A549 (cell line): ENCODE data around the gene SETBP1. TPM values are rescaled to one million over a fixed set of nuclear protein-coding genes. Genes with fewer than 3 reads are reported as not detected.
A peak's percentile ranks its signal among the peaks of the same experiment; 100 is the strongest.

Experiments used
- ATAC-seq, 2 experiments: fragments of 200-7000 bp in 1 of 2; fragments of >200 bp in 1 of 2; cut with Nextera tagmentation in 1 of 2; cut with Tn5 transposase in 1 of 2; 3 replicates each; pipeline versions ENCODE4 v1.8.0 to v1.9.1; 2018 to 2020; ENCODE audit warnings: mild to moderate bottlenecking in 1 of 2, moderate library complexity in 1 of 2
- CTCF ChIA-PET: fragments of 300-600 bp; sonication (Branson Sonifier 250); formaldehyde crosslinking; extraction: SDS; loops from one replicate; lab custom pipeline; 2021; ENCODE audit warnings: antibody characterized with exemption, inconsistent platforms; lab: Yijun Ruan, JAX
- POLR2A ChIA-PET: fragments of 350-600 bp; formaldehyde crosslinking; extraction: SDS; loops from one replicate; lab custom pipeline; 2021; ENCODE audit warnings: antibody characterized with exemption, inconsistent platforms; lab: Yijun Ruan, JAX
- DNase-seq, 2 experiments: peaks; one replicate each; pipeline versions ENCODE4 v3.0.0 to v3.0.0-alpha.2; 2011 to 2016; ENCODE audit warnings: low read depth in 1 of 2, low spot score in 1 of 2
- FAIRE-seq: peaks from 2 replicates; lab custom pipeline; 2011; peaks lifted over from hg19 to GRCh38; lab: Jason Lieb, UNC
- H3K27ac ChIP-seq, 2 experiments: fragments of >200 bp; sonication (Bioruptor Twin); formaldehyde crosslinking; 3 replicates each; pipeline ENCODE4 v1.5.1; 2016 to 2017
- H3K4me1 ChIP-seq: fragments of >200 bp; sonication (Bioruptor Twin); formaldehyde crosslinking; 3 replicates; pipeline ENCODE4 v1.6.1; 2016
- H3K4me2 ChIP-seq: fragments of >200 bp; sonication (Bioruptor Twin); formaldehyde crosslinking; 3 replicates; pipeline ENCODE4 v1.6.1; 2016
- H3K4me3 ChIP-seq: fragments of >200 bp; sonication (Bioruptor Twin); formaldehyde crosslinking; 3 replicates; pipeline ENCODE4 v1.5.1; 2016
- H3K9me3 ChIP-seq: fragments of >200 bp; sonication (Bioruptor Twin); formaldehyde crosslinking; 3 replicates; pipeline ENCODE4 v1.6.1; 2016
- EP300 ChIP-seq, 2 experiments: fragments of >200 bp; sonication (Bioruptor Twin); formaldehyde crosslinking; IDR thresholded peaks; 2 replicates in 1 of 2; 3 replicates in 1 of 2; pipeline ENCODE4 v1.6.1; 2016 to 2017
- GATA3 ChIP-seq: IDR thresholded peaks from 2 replicates; pipeline ENCODE4 v1.6.1; 2012; ENCODE audit warnings: borderline replicate concordance
- HEYL ChIP-seq: fragments of 250-450 bp; sonication (Bioruptor Pico); IDR thresholded peaks from 2 replicates; pipeline ENCODE4 v1.8.0; 2021; ENCODE audit warnings: mild to moderate bottlenecking, moderate library complexity
- HOXB5 ChIP-seq: fragments of 250-450 bp; sonication (Bioruptor Pico); IDR thresholded peaks from 2 replicates; pipeline ENCODE4 v1.5.0; 2020; ENCODE audit warnings: mild to moderate bottlenecking, moderate library complexity
- MAFK ChIP-seq: fragments of 450-650 bp; IDR thresholded peaks from 2 replicates; pipeline ENCODE4 v1.6.1; 2014; ENCODE audit not compliant: partially characterized antibody
- MAX ChIP-seq: IDR thresholded peaks from 2 replicates; pipeline ENCODE4 v1.6.1; 2012
- PBX3 ChIP-seq: IDR thresholded peaks from 2 replicates; pipeline ENCODE4 v1.6.1; 2012
- POLR2A ChIP-seq: IDR thresholded peaks from 2 replicates; pipeline ENCODE4 v1.6.1; 2012; ENCODE audit warnings: mild to moderate bottlenecking, low read length
- POLR2AphosphoS2 ChIP-seq: conservative IDR thresholded peaks from 2 replicates; pipeline ENCODE4 v1.6.1; 2012; ENCODE audit warnings: low read length, improper control_type of control experiment, inconsistent platforms
- RAD21 ChIP-seq, 2 experiments: fragments of >200 bp in 1 of 2; sonication (Bioruptor Twin) in 1 of 2; formaldehyde crosslinking in 1 of 2; IDR thresholded peaks in 1 of 2; conservative IDR thresholded peaks in 1 of 2; 2 replicates in 1 of 2; 3 replicates in 1 of 2; pipeline ENCODE4 v1.6.1; 2012 to 2018; ENCODE audit warnings: inconsistent platforms in 1 of 2
- RCOR1 ChIP-seq: fragments of 150-350 bp; IDR thresholded peaks from 2 replicates; pipeline ENCODE4 v1.6.1; 2014; ENCODE audit warnings: antibody characterized with exemption, low read length, low read depth
- REST ChIP-seq: fragments of 200-600 bp; sonication (generic); IDR thresholded peaks from 2 replicates; pipeline ENCODE4 v1.6.1; 2016; ENCODE audit warnings: antibody characterized with exemption, mild to moderate bottlenecking, moderate library complexity
- WGBS: methylation state at CpG from one replicate; pipeline ENCODE4 v1.1.6; 2017; ENCODE audit errors: missing lambda C conversion rate; 5-methylcytosine and 5-hydroxymethylcytosine counted together
- polyA plus RNA-seq, 4 experiments: library from polyadenylated mRNA; depleted of rRNA in 3 of 4; stranded (reverse); fragments of >200 nt; fragmentation: RNase III in 1 of 4; extraction: RNeasy Plus Mini Kit Qiagen cat#74134 plus additional on column Dnase treatment in 1 of 4; gene quantifications; 2 replicates in 3 of 4; 3 replicates in 1 of 4; pipeline ENCODE4 v1.2.3, GENCODE V29; 2011 to 2017
- TF ChIP-seq, protein P1 (sequence below): fragments of 250-450 bp; sonication (Bioruptor Pico); IDR thresholded peaks from 2 replicates; pipeline ENCODE4 v1.5.0; 2021; ENCODE audit warnings: mild to moderate bottlenecking, moderate library complexity, borderline replicate concordance
- TF ChIP-seq, protein P2 (sequence below): fragments of 150-350 bp; IDR thresholded peaks from 2 replicates; pipeline ENCODE4 v1.6.1; 2014; ENCODE audit warnings: low read depth, mild to moderate bottlenecking, low read length

The SETBP1 gene
- polyA plus RNA-seq, 2 of the 4 experiments (the other 2 are of a cell fraction) = 0.50 to 1.9 TPM

DNA sequence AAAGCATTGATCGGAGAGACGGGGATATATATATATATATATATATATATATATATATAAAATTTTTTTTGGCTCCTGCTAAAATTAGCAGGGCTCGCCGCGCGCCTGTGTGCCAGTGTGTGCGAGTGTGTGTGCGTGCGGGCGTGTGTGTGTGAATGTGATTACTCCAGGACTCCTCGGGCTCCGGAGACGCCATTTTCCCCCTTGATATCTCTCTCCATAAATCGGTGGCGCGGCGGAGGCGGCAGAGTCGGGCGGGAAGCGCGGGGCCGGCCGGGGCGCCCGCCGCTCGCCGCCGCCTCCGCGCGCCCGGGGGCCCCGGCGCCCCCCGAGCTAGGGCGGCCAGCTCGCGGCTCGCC is 795 bp upstream of the SETBP1 start:
- DNase-seq (peak; percentile 16 to 54), ATAC-seq (peak in 1 of 2 experiments; percentile 48; a peak in 1 of 6 replicates), FAIRE-seq (no peak)
- H3K4me3 ChIP-seq = peak overlapping the region; percentile 69
- ChIA-PET CTCF (no interaction called here), POLR2A (no interaction called here)
- H3K4me2 ChIP-seq = peak overlapping the region; percentile 89
- no peaks in the 10 kb centered on the region for H3K9me3 ChIP-seq
- TF ChIP-seq POLR2AphosphoS2 = no peak
- 0 out of 2 replicates have a peak, but pooled peaks have one; percentile 22 for TF ChIP-seq MAX
- no peak for TF ChIP-seq HOXB5 (CRISPR knock-in tag)
- H3K4me1 ChIP-seq = no peaks in the 10 kb centered on the region
- peak overlapping the region; percentile 83 to 92 for H3K27ac ChIP-seq
- WGBS = 1% methylated on average over 11 of the region's 41 CpGs

DNA sequence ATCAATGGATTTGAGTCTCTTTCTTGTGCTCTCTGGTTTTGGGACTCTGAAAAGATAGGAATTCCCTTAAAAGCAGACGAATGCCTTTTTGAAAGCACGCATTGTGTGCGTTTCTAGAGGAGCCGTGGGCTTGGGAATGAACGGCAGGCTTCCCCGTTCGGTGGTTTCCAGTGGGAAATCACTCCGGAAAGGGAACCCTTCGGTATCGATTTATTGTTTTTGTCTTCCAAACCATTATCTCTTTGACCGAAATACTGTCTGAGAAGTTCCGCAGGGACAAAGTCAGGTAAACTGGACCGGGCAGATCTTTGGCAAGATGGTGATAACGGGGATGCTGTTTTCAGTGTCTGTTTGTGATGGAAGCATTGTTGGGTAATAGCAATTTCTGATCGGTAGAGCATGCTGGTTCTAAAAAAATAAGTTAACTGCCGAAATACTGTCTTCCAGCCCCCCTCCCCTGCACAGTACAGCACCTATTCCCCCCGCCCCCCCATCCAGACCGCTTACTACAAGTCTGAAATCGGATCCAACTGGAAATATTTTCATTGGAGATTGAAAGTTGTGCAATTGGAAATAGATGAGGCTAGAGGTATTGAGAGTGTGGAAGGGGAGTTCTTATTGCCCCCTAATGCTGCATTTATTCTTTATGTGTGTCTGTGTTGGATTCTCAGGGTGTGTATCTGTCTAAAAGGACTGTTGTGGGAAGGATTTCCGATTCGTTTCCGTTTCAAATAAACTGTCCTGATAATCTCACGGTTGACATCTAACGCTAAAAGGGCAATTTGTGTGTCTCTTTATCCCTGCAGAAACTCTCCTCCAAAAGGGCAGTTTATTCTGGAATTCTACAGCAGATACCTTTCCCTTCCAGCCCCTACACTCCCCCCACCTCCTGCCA is 635 bp downstream of the SETBP1 start:
- TF ChIP-seq MAFK = no peak
- no peak for TF ChIP-seq GATA3
- TF ChIP-seq PBX3 = no peak
- TF ChIP-seq, protein P1, sequence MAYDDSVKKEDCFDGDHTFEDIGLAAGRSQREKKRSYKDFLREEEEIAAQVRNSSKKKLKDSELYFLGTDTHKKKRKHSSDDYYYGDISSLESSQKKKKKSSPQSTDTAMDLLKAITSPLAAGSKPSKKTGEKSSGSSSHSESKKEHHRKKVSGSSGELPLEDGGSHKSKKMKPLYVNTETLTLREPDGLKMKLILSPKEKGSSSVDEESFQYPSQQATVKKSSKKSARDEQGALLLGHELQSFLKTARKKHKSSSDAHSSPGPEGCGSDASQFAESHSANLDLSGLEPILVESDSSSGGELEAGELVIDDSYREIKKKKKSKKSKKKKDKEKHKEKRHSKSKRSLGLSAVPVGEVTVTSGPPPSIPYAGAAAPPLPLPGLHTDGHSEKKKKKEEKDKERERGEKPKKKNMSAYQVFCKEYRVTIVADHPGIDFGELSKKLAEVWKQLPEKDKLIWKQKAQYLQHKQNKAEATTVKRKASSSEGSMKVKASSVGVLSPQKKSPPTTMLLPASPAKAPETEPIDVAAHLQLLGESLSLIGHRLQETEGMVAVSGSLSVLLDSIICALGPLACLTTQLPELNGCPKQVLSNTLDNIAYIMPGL (CRISPR knock-in tag) = no peak
- TF ChIP-seq RAD21 (conservative IDR thresholded peaks at IDR 0.05 in 1 of 2, IDR thresholded peaks at IDR 0.05 in 1 of 2) = no peak
- TF ChIP-seq REST = no peak
- TF ChIP-seq RCOR1 = no peak
- no peak for TF ChIP-seq EP300 (IDR thresholded peaks at IDR 0.05)
- no peak for TF ChIP-seq POLR2A
- TF ChIP-seq, protein P2, sequence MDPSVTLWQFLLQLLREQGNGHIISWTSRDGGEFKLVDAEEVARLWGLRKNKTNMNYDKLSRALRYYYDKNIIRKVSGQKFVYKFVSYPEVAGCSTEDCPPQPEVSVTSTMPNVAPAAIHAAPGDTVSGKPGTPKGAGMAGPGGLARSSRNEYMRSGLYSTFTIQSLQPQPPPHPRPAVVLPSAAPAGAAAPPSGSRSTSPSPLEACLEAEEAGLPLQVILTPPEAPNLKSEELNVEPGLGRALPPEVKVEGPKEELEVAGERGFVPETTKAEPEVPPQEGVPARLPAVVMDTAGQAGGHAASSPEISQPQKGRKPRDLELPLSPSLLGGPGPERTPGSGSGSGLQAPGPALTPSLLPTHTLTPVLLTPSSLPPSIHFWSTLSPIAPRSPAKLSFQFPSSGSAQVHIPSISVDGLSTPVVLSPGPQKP = no peak
- TF ChIP-seq POLR2AphosphoS2 = no peak
- no peak for TF ChIP-seq HEYL (CRISPR knock-in tag)
- ATAC-seq = no peak
- Histone ChIP-seq H3K4me3 (peak overlapping the region; percentile 69), H3K4me2 (peak overlapping the region; percentile 89), H3K4me1 (no peaks in the 10 kb centered on the region), H3K27ac (peak overlapping the region in 1 of 2 experiments; percentile 92; a peak in 3 of 6 replicates), H3K9me3 (no peaks in the 10 kb centered on the region)
- FAIRE-seq = no peak
- ChIA-PET POLR2A (no interaction called here), CTCF (no interaction called here)
- DNase-seq = peak in 1 of 2 experiments; percentile 8
- WGBS = 40% methylated on average over 24 of the region's 24 CpGs
